ENCODE results near the gene PARP14.
A peak's percentile ranks its signal among the peaks of the same experiment; 100 is the strongest.
"Not testable (repeated sequence)": the region's sequence is repeated elsewhere in the genome, so short reads cannot be mapped to it uniquely, and the experiment has no call there.

The PARP14 gene

DNA sequence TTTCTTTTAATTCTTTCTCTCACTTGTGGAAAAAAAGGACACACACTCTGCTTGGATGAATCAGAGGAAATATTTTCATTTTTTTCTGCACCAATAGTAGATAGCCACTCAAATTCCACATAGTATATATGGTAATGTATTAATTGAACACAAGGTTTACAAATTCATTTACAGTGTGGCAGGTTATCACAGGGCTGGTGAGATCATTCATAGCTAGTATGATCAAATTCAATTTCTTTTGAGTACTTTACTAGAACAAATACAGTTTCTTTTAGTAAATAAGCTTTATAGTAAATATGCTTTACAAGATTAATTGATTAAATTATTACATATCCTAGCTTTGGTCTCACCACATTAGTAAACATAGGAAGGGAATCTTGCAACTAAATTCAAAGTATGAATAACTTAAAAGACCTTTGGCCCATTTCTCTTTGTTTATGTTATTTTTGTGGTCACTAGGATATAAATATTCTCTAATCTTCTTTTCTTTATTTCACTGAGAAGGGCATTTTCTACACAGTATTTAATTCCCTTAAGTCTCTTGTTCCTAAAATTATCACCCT, 40.1 kb upstream of the PARP14 start:
- H3K9ac ChIP-seq (ENCODE audit: low read depth, low read length): no peak overlapping the region
- no peaks in the 10 kb centered on the region for H3K9me3 ChIP-seq (ENCODE audit: insufficient read depth, low read length, severe bottlenecking)
- H3K27me3 ChIP-seq (ENCODE audit: insufficient read depth, low read length, poor library complexity): no peaks in the 10 kb centered on the region
- no peaks in the 10 kb centered on the region for H3K79me2 ChIP-seq (ENCODE audit: insufficient read depth, low read length)
- H3K27ac ChIP-seq (ENCODE audit: low read length): no peak overlapping the region
- no peak overlapping the region for H3K4me2 ChIP-seq (ENCODE audit: insufficient read depth, low read length)
- H3K36me3 ChIP-seq (ENCODE audit: insufficient read depth, low read length): peaks cover 16% of the 10 kb centered on the region
- peaks cover 31% of the 10 kb centered on the region for H3K4me1 ChIP-seq (ENCODE audit: insufficient read depth, low read length)
- H4K20me1 ChIP-seq (ENCODE audit: insufficient read depth, low read length): no peaks in the 10 kb centered on the region
- H3K4me3 ChIP-seq (ENCODE audit: low read depth in 1 of 2, low read length in 2 of 2): no peak overlapping the region
- ATAC-seq (ENCODE audit: insufficient read depth, low read depth) (no peak), DNase-seq (no peak)
- TF ChIP-seq, protein P1, sequence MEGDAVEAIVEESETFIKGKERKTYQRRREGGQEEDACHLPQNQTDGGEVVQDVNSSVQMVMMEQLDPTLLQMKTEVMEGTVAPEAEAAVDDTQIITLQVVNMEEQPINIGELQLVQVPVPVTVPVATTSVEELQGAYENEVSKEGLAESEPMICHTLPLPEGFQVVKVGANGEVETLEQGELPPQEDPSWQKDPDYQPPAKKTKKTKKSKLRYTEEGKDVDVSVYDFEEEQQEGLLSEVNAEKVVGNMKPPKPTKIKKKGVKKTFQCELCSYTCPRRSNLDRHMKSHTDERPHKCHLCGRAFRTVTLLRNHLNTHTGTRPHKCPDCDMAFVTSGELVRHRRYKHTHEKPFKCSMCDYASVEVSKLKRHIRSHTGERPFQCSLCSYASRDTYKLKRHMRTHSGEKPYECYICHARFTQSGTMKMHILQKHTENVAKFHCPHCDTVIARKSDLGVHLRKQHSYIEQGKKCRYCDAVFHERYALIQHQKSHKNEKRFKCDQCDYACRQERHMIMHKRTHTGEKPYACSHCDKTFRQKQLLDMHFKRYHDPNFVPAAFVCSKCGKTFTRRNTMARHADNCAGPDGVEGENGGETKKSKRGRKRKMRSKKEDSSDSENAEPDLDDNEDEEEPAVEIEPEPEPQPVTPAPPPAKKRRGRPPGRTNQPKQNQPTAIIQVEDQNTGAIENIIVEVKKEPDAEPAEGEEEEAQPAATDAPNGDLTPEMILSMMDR (IDR thresholded peaks at IDR 0.05; ENCODE audit: borderline replicate concordance, extremely low read depth, low read length, poor library complexity, severe bottlenecking): no peak
- no peak for TF ChIP-seq EZH2 (IDR thresholded peaks at IDR 0.05; ENCODE audit: borderline replicate concordance, low read depth, low read length, severe bottlenecking)
- no peak overlapping the region for H2AFZ ChIP-seq (ENCODE audit: low read depth, low read length)

DNA sequence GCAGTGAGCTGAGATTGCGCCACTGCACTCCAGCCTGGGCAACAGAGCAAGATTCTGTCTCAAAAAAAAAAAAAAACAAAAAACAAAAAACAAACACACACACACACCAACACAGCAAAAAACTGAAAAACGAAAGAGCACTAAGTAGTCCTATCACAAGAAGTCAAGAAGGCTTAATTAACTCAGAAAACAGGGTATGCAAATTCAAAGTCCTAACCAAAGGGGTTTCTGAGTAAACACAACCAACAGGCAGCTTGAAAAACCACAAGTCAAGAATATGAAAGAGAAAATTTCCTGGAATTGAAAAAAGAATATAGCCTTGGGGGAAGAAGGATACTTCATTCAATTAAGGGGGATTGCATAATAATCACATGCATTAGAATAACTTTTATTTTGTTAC, 37.7 kb upstream of the PARP14 start:
- no peaks in the 10 kb centered on the region for H3K79me2 ChIP-seq (ENCODE audit: insufficient read depth, low read length)
- ATAC-seq (ENCODE audit: insufficient read depth, low read depth): peak; percentile 81
- H3K4me1 ChIP-seq (ENCODE audit: insufficient read depth, low read length): peaks cover 48% of the 10 kb centered on the region
- H3K27me3 ChIP-seq (ENCODE audit: insufficient read depth, low read length, poor library complexity): no peaks in the 10 kb centered on the region
- no peaks in the 10 kb centered on the region for H3K36me3 ChIP-seq (ENCODE audit: insufficient read depth, low read length)
- H2AFZ ChIP-seq (ENCODE audit: low read depth, low read length): no peak overlapping the region
- no peak overlapping the region for H3K4me3 ChIP-seq (ENCODE audit: low read depth in 1 of 2, low read length in 2 of 2)
- H3K4me2 ChIP-seq (ENCODE audit: insufficient read depth, low read length): peak overlapping the region; percentile 45
- H4K20me1 ChIP-seq (ENCODE audit: insufficient read depth, low read length): no peaks in the 10 kb centered on the region
- peak overlapping the region; percentile 75 for H3K27ac ChIP-seq (ENCODE audit: low read length)
- no peak for DNase-seq
- peak overlapping the region; percentile 12; the same call in 1 of the 2 replicates for H3K9ac ChIP-seq (ENCODE audit: low read depth, low read length)
- no peaks in the 10 kb centered on the region for H3K9me3 ChIP-seq (ENCODE audit: insufficient read depth, low read length, severe bottlenecking)
- TF ChIP-seq, protein P1 (IDR thresholded peaks at IDR 0.05; ENCODE audit: borderline replicate concordance, extremely low read depth, low read length, poor library complexity, severe bottlenecking): no peak
- no peak for TF ChIP-seq EZH2 (IDR thresholded peaks at IDR 0.05; ENCODE audit: borderline replicate concordance, low read depth, low read length, severe bottlenecking)

DNA sequence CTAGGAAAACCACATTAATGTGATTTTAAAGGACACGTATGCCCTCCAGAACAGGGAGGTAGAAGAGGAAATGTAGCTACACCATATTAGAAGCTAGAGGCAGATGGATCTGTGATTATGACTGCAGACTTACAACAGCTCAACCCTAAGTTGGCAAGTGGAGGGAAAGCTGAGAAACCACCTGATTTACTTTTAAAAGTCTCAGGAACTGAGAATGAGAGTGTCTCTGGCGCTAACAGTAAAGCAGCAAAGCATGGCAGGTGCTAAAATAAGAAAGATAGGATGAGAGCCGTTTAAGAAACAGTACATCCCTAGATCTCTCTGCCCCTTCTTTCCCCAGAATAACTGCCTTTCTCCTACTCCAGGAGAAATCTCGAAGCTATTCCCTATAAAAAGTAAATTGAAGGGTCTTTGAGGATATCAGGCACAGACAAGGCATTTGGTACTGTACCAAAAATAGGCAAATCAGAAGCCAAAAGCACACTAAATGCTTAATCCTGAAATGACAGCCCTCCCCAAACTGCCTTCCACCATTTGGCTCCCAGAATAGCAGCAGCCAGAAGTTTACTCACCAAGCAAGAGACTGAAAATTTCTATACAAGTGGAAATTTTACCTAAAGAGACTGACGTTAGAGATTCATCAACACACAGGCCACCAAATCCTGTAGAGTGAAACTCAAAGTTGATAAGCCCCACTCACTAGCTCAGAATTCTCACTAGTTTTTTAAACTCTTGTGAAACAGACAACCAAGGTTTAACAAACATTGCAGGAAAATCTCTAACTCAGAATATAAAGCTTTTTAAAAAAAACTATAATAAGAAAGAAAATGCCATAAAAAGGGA, 34.3 kb upstream of the PARP14 start:
- TF ChIP-seq, protein P1 (IDR thresholded peaks at IDR 0.05; ENCODE audit: borderline replicate concordance, extremely low read depth, low read length, poor library complexity, severe bottlenecking): no peak
- no peak for TF ChIP-seq EZH2 (IDR thresholded peaks at IDR 0.05; ENCODE audit: borderline replicate concordance, low read depth, low read length, severe bottlenecking)
- peak overlapping the region; percentile 61 for H3K4me2 ChIP-seq (ENCODE audit: insufficient read depth, low read length)
- no peaks in the 10 kb centered on the region for H4K20me1 ChIP-seq (ENCODE audit: insufficient read depth, low read length)
- H3K27me3 ChIP-seq (ENCODE audit: insufficient read depth, low read length, poor library complexity): no peaks in the 10 kb centered on the region
- H3K36me3 ChIP-seq (ENCODE audit: insufficient read depth, low read length): no peaks in the 10 kb centered on the region
- no peaks in the 10 kb centered on the region for H3K9me3 ChIP-seq (ENCODE audit: insufficient read depth, low read length, severe bottlenecking)
- H3K4me3 ChIP-seq (ENCODE audit: low read depth in 1 of 2, low read length in 2 of 2): peak overlapping the region; percentile 12 to 54; a peak in 3 of 4 replicates
- peak; percentile 39 for DNase-seq
- peaks cover 48% of the 10 kb centered on the region for H3K4me1 ChIP-seq (ENCODE audit: insufficient read depth, low read length)
- peak overlapping the region; percentile 82 for H2AFZ ChIP-seq (ENCODE audit: low read depth, low read length)
- peak overlapping the region; percentile 59 for H3K9ac ChIP-seq (ENCODE audit: low read depth, low read length)
- ATAC-seq (ENCODE audit: insufficient read depth, low read depth): peak; percentile 65
- no peaks in the 10 kb centered on the region for H3K79me2 ChIP-seq (ENCODE audit: insufficient read depth, low read length)
- peak overlapping the region; percentile 84 for H3K27ac ChIP-seq (ENCODE audit: low read length)

DNA sequence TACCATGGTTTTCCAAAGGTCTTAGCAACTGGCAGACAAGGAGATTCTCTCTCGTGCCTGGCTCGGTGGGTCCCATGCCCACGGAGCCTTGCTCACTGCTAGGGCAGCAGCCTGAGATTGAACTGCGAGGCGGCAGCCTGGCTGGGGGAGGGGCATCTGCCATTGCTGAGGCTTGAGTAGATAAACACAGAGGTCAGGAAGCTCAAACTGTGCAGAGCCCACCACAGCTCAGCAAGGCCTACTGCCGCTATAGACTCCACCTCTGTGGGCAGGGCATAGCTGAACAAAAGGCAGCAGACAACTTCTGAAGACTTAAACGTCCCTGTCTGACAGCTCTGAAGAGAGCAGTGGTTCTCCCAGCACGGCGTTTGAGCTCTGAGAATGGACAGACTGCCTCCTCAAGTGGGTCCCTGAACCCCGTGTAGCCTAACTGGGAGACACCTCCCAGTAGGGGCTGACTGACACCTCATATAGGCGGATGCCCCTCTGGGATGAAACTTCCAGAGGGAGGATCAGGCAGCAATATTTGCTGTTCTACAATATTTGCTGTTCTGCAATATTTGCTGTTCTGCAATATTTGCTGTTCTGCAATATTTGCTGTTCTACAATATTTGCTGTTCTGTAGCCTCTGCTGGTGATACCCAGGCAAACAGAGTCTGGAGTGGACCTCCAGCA, 29.3 kb upstream of the PARP14 start:
- not testable (repeated sequence) for H2AFZ ChIP-seq (ENCODE audit: low read depth, low read length); H4K20me1 ChIP-seq (ENCODE audit: insufficient read depth, low read length); H3K4me3 ChIP-seq (ENCODE audit: low read depth in 1 of 2, low read length in 2 of 2); H3K9me3 ChIP-seq (ENCODE audit: insufficient read depth, low read length, severe bottlenecking); H3K27ac ChIP-seq (ENCODE audit: low read length); H3K36me3 ChIP-seq (ENCODE audit: insufficient read depth, low read length); H3K4me2 ChIP-seq (ENCODE audit: insufficient read depth, low read length); H3K79me2 ChIP-seq (ENCODE audit: insufficient read depth, low read length); H3K4me1 ChIP-seq (ENCODE audit: insufficient read depth, low read length); ATAC-seq (ENCODE audit: insufficient read depth, low read depth); H3K27me3 ChIP-seq (ENCODE audit: insufficient read depth, low read length, poor library complexity); H3K9ac ChIP-seq (ENCODE audit: low read depth, low read length)
- DNase-seq: peak; percentile 38

DNA sequence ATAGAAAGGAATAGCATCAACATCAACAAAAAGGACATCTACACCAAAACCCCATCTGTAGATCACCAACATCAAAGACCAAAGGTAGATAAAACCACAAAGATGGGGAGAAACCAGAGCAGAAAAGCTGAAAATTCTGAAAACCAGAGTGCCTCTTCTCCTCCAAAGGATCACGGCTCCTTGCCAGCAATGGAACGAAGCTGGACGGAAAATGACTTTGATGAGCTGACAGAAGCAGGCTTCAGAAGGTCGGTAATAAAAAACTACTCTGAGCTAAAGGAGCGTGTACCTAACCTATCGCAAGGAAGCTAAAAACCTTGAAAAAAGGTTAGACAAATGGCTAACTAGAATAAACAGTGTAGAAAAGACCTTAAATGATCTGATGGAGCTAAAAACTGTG, 28.7 kb upstream of the PARP14 start:
- H3K36me3 ChIP-seq (ENCODE audit: insufficient read depth, low read length); H3K27ac ChIP-seq (ENCODE audit: low read length); H3K4me3 ChIP-seq (ENCODE audit: low read depth in 1 of 2, low read length in 2 of 2); ATAC-seq (ENCODE audit: insufficient read depth, low read depth); H4K20me1 ChIP-seq (ENCODE audit: insufficient read depth, low read length); H3K79me2 ChIP-seq (ENCODE audit: insufficient read depth, low read length); H3K4me2 ChIP-seq (ENCODE audit: insufficient read depth, low read length); H2AFZ ChIP-seq (ENCODE audit: low read depth, low read length); H3K9ac ChIP-seq (ENCODE audit: low read depth, low read length); H3K27me3 ChIP-seq (ENCODE audit: insufficient read depth, low read length, poor library complexity); DNase-seq; H3K4me1 ChIP-seq (ENCODE audit: insufficient read depth, low read length); H3K9me3 ChIP-seq (ENCODE audit: insufficient read depth, low read length, severe bottlenecking): not testable (repeated sequence)

Data from DND-41 (cell line).